ENCODE data around the gene CFAP74.

CFAP74 gene

GRCh38 chr1:1927751-1928150, 75.8 kb downstream of the CFAP74 start:
- H3K27me3 Mint-ChIP-seq, result no peaks in the 10 kb centered on the region
- no peak overlapping the region for H3K4me3 Mint-ChIP-seq
- H3K9me3 Mint-ChIP-seq, result no peaks in the 10 kb centered on the region
- no peaks in the 10 kb centered on the region for H3K36me3 Mint-ChIP-seq
- no peak overlapping the region for H3K27ac Mint-ChIP-seq
- CTCF ChIA-PET, result interaction anchor here (1.6 kb wide), 1 partner anchor 116 kb away, joined by 4 read pairs; no protein-coding TSS in a partner anchor
- no peak for DNase-seq
- no peaks in the 10 kb centered on the region for H3K4me1 Mint-ChIP-seq

GRCh38 chr1:1926886-1927660, 76.5 kb downstream of the CFAP74 start:
- Mint-ChIP-seq H3K27ac (no peak overlapping the region), H3K27me3 (no peaks in the 10 kb centered on the region), H3K9me3 (no peaks in the 10 kb centered on the region), H3K36me3 (no peaks in the 10 kb centered on the region), H3K4me3 (no peak overlapping the region), H3K4me1 (no peaks in the 10 kb centered on the region)
- CTCF ChIA-PET, result interaction anchor here (1.6 kb wide), 1 partner anchor 117 kb away, joined by 4 read pairs; no protein-coding TSS in a partner anchor
- no peak for DNase-seq

- CTCF ChIA-PET, result interaction anchor here (1.6 kb wide), 1 partner anchor 118 kb away, joined by 4 read pairs; no protein-coding TSS in a partner anchor
- H3K9me3 Mint-ChIP-seq, result no peaks in the 10 kb centered on the region
- no peaks in the 10 kb centered on the region for H3K36me3 Mint-ChIP-seq
- DNase-seq, result no peak
- H3K4me1 Mint-ChIP-seq, result no peaks in the 10 kb centered on the region
- H3K27ac Mint-ChIP-seq, result no peak overlapping the region
- H3K4me3 Mint-ChIP-seq, result no peak overlapping the region
- H3K27me3 Mint-ChIP-seq, result no peaks in the 10 kb centered on the region
Observed at GRCh38 chr1:1926346-1926811, 77.2 kb downstream of the CFAP74 start.

GRCh38 chr1:1925437-1926345, 77.9 kb downstream of the CFAP74 start:
- H3K36me3 Mint-ChIP-seq, result no peaks in the 10 kb centered on the region
- no peaks in the 10 kb centered on the region for H3K4me1 Mint-ChIP-seq
- H3K9me3 Mint-ChIP-seq, result no peaks in the 10 kb centered on the region
- no peaks in the 10 kb centered on the region for H3K27me3 Mint-ChIP-seq
- no peak overlapping the region for H3K27ac Mint-ChIP-seq
- DNase-seq, result no peak
- H3K4me3 Mint-ChIP-seq, result no peak overlapping the region
- CTCF ChIA-PET, result no interaction called here

- no peaks in the 10 kb centered on the region for H3K36me3 Mint-ChIP-seq
- H3K27ac Mint-ChIP-seq, result no peak overlapping the region
- no peak for DNase-seq
- H3K4me1 Mint-ChIP-seq, result no peaks in the 10 kb centered on the region
- no peaks in the 10 kb centered on the region for H3K9me3 Mint-ChIP-seq
- H3K27me3 Mint-ChIP-seq, result no peaks in the 10 kb centered on the region
- CTCF ChIA-PET, result no interaction called here
- H3K4me3 Mint-ChIP-seq, result no peak overlapping the region
Observed at GRCh38 chr1:1924849-1925248, 78.7 kb downstream of the CFAP74 start.

- DNase-seq, result no peak
- CTCF ChIA-PET, result interaction anchor here (1.3 kb wide), 1 partner anchor 122 kb away, joined by 3 read pairs; no protein-coding TSS in a partner anchor
- Mint-ChIP-seq H3K4me1 (peaks cover 2% of the 10 kb centered on the region), H3K27me3 (no peaks in the 10 kb centered on the region), H3K36me3 (no peaks in the 10 kb centered on the region), H3K4me3 (no peak overlapping the region), H3K9me3 (no peaks in the 10 kb centered on the region), H3K27ac (no peak overlapping the region)
Observed at GRCh38 chr1:1924386-1924785, 79.2 kb downstream of the CFAP74 start.

- no peak overlapping the region for H3K4me3 Mint-ChIP-seq
- peaks cover 2% of the 10 kb centered on the region for H3K27me3 Mint-ChIP-seq
- CTCF ChIA-PET, result interaction anchor here (1.3 kb wide), 1 partner anchor 124 kb away, joined by 3 read pairs; no protein-coding TSS in a partner anchor
- peaks cover 6% of the 10 kb centered on the region for H3K4me1 Mint-ChIP-seq
- no peak overlapping the region for H3K27ac Mint-ChIP-seq
- H3K9me3 Mint-ChIP-seq, result no peaks in the 10 kb centered on the region
- no peaks in the 10 kb centered on the region for H3K36me3 Mint-ChIP-seq
- no peak for DNase-seq
Observed at GRCh38 chr1:1922956-1923833, 80.4 kb downstream of the CFAP74 start.

- H3K27ac Mint-ChIP-seq, result no peak overlapping the region
Observed at GRCh38 chr1:1922702-1922955, 81.0 kb downstream of the CFAP74 start.

GRCh38 chr1:1921901-1922701, 81.5 kb downstream of the CFAP74 start:
- no peak overlapping the region for H3K27ac Mint-ChIP-seq
- no peaks in the 10 kb centered on the region for H3K9me3 Mint-ChIP-seq
- no peak for DNase-seq
- peaks cover 13% of the 10 kb centered on the region for H3K27me3 Mint-ChIP-seq
- H3K4me3 Mint-ChIP-seq, result no peak overlapping the region
- no peaks in the 10 kb centered on the region for H3K36me3 Mint-ChIP-seq
- CTCF ChIA-PET, result no interaction called here
- peaks cover 7% of the 10 kb centered on the region for H3K4me1 Mint-ChIP-seq

More at GRCh38 chr1:1922702-1922955, 81.0 kb downstream of the CFAP74 start:
- H3K27me3 Mint-ChIP-seq, result peaks cover 7% of the 10 kb centered on the region
- CTCF ChIA-PET, result no interaction called here
- H3K4me3 Mint-ChIP-seq, result no peak overlapping the region
- H3K36me3 Mint-ChIP-seq, result no peaks in the 10 kb centered on the region
- no peaks in the 10 kb centered on the region for H3K9me3 Mint-ChIP-seq
- H3K4me1 Mint-ChIP-seq, result peaks cover 7% of the 10 kb centered on the region
- DNase-seq, result no peak

- DNase-seq, result no peak
- peaks cover 18% of the 10 kb centered on the region for H3K27me3 Mint-ChIP-seq
- peaks cover 7% of the 10 kb centered on the region for H3K4me1 Mint-ChIP-seq
- CTCF ChIA-PET, result no interaction called here
- H3K36me3 Mint-ChIP-seq, result no peaks in the 10 kb centered on the region
- H3K9me3 Mint-ChIP-seq, result no peaks in the 10 kb centered on the region
- H3K27ac Mint-ChIP-seq, result no peak overlapping the region
- H3K4me3 Mint-ChIP-seq, result no peak overlapping the region
Observed at GRCh38 chr1:1921459-1921862, 82.1 kb downstream of the CFAP74 start.

- Mint-ChIP-seq H3K4me1 (peaks cover 7% of the 10 kb centered on the region), H3K27me3 (peaks cover 24% of the 10 kb centered on the region), H3K4me3 (no peak overlapping the region), H3K36me3 (no peaks in the 10 kb centered on the region), H3K9me3 (no peaks in the 10 kb centered on the region), H3K27ac (no peak overlapping the region)
- CTCF ChIA-PET, result no interaction called here
- DNase-seq, result no peak
Observed at GRCh38 chr1:1920608-1921458, 82.8 kb downstream of the CFAP74 start.

GRCh38 chr1:1920057-1920607, 83.5 kb downstream of the CFAP74 start:
- no peaks in the 10 kb centered on the region for H3K9me3 Mint-ChIP-seq
- no peak overlapping the region for H3K4me3 Mint-ChIP-seq
- H3K4me1 Mint-ChIP-seq, result peaks cover 7% of the 10 kb centered on the region
- no peaks in the 10 kb centered on the region for H3K36me3 Mint-ChIP-seq
- H3K27me3 Mint-ChIP-seq, result peaks cover 31% of the 10 kb centered on the region
- DNase-seq, result no peak
- no peak overlapping the region for H3K27ac Mint-ChIP-seq
- CTCF ChIA-PET, result interaction anchor here (1.4 kb wide), 1 partner anchor 125 kb away, joined by 3 read pairs; no protein-coding TSS in a partner anchor

All from activated naive CD4-positive, alpha-beta T cell treated with anti-CD3 and anti-CD28 coated beads, Interleukin-2, amount 10 ng/mL, durations not matched to agents 7 days and 5 days (primary cell).